Measurements from ENCODE around the gene PM20D2.

PM20D2 gene

GRCh38 chr6:89138173-89138572 is 7.7 kb upstream of the PM20D2 start (continued):
- TF ChIP-seq, protein P1, sequence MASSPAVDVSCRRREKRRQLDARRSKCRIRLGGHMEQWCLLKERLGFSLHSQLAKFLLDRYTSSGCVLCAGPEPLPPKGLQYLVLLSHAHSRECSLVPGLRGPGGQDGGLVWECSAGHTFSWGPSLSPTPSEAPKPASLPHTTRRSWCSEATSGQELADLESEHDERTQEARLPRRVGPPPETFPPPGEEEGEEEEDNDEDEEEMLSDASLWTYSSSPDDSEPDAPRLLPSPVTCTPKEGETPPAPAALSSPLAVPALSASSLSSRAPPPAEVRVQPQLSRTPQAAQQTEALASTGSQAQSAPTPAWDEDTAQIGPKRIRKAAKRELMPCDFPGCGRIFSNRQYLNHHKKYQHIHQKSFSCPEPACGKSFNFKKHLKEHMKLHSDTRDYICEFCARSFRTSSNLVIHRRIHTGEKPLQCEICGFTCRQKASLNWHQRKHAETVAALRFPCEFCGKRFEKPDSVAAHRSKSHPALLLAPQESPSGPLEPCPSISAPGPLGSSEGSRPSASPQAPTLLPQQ (tag by site-specific recombination; IDR thresholded peaks at IDR 0.05) = no peak
- no peak for TF ChIP-seq ZBTB1 (tag by site-specific recombination; IDR thresholded peaks at IDR 0.05)
- TF ChIP-seq ZNF10 (tag by site-specific recombination; IDR thresholded peaks at IDR 0.05) = peak; percentile 53; the same call in 1 of the 2 replicates
- TF ChIP-seq, protein P2, sequence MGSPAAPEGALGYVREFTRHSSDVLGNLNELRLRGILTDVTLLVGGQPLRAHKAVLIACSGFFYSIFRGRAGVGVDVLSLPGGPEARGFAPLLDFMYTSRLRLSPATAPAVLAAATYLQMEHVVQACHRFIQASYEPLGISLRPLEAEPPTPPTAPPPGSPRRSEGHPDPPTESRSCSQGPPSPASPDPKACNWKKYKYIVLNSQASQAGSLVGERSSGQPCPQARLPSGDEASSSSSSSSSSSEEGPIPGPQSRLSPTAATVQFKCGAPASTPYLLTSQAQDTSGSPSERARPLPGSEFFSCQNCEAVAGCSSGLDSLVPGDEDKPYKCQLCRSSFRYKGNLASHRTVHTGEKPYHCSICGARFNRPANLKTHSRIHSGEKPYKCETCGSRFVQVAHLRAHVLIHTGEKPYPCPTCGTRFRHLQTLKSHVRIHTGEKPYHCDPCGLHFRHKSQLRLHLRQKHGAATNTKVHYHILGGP (tag by site-specific recombination; IDR thresholded peaks at IDR 0.05) = peak; percentile 96
- TF ChIP-seq ZNF600 (tag by site-specific recombination; IDR thresholded peaks at IDR 0.05) = no peak
- TF ChIP-seq ZNF843 (tag by site-specific recombination; IDR thresholded peaks at IDR 0.05) = peak; percentile 65
- TF ChIP-seq, protein P3, sequence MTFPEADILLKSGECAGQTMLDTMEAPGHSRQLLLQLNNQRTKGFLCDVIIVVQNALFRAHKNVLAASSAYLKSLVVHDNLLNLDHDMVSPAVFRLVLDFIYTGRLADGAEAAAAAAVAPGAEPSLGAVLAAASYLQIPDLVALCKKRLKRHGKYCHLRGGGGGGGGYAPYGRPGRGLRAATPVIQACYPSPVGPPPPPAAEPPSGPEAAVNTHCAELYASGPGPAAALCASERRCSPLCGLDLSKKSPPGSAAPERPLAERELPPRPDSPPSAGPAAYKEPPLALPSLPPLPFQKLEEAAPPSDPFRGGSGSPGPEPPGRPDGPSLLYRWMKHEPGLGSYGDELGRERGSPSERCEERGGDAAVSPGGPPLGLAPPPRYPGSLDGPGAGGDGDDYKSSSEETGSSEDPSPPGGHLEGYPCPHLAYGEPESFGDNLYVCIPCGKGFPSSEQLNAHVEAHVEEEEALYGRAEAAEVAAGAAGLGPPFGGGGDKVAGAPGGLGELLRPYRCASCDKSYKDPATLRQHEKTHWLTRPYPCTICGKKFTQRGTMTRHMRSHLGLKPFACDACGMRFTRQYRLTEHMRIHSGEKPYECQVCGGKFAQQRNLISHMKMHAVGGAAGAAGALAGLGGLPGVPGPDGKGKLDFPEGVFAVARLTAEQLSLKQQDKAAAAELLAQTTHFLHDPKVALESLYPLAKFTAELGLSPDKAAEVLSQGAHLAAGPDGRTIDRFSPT (tag by site-specific recombination; IDR thresholded peaks at IDR 0.05) = no peak
- peak; percentile 83 for TF ChIP-seq FEZF1 (tag by site-specific recombination; IDR thresholded peaks at IDR 0.05)
- TF ChIP-seq OSR2 (tag by site-specific recombination; IDR thresholded peaks at IDR 0.05) = peak; percentile 51; the same call in 1 of the 2 replicates
- TF ChIP-seq, protein P4, sequence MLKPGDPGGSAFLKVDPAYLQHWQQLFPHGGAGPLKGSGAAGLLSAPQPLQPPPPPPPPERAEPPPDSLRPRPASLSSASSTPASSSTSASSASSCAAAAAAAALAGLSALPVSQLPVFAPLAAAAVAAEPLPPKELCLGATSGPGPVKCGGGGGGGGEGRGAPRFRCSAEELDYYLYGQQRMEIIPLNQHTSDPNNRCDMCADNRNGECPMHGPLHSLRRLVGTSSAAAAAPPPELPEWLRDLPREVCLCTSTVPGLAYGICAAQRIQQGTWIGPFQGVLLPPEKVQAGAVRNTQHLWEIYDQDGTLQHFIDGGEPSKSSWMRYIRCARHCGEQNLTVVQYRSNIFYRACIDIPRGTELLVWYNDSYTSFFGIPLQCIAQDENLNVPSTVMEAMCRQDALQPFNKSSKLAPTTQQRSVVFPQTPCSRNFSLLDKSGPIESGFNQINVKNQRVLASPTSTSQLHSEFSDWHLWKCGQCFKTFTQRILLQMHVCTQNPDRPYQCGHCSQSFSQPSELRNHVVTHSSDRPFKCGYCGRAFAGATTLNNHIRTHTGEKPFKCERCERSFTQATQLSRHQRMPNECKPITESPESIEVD (tag by site-specific recombination; IDR thresholded peaks at IDR 0.05) = peak; percentile 77
- peak; percentile 45; the same call in 1 of the 2 replicates for TF ChIP-seq GLI2 (tag by site-specific recombination; IDR thresholded peaks at IDR 0.05; ENCODE audit: borderline replicate concordance, low read depth)
- TF ChIP-seq, protein P5, sequence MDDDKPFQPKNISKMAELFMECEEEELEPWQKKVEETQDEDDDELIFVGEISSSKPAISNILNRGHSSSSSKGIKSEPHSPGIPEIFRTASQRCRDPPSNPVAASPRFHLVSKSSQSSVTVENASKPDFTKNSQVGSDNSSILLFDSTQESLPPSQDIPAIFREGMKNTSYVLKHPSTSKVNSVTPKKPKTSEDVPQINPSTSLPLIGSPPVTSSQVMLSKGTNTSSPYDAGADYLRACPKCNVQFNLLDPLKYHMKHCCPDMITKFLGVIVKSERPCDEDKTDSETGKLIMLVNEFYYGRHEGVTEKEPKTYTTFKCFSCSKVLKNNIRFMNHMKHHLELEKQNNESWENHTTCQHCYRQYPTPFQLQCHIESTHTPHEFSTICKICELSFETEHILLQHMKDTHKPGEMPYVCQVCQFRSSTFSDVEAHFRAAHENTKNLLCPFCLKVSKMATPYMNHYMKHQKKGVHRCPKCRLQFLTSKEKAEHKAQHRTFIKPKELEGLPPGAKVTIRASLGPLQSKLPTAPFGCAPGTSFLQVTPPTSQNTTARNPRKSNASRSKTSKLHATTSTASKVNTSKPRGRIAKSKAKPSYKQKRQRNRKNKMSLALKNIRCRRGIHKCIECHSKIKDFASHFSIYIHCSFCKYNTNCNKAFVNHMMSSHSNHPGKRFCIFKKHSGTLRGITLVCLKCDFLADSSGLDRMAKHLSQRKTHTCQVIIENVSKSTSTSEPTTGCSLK (tag by site-specific recombination; IDR thresholded peaks at IDR 0.05) = no peak
- peak; percentile 45; the same call in 1 of the 2 replicates for TF ChIP-seq ZNF629 (tag by site-specific recombination; IDR thresholded peaks at IDR 0.05)

- H3K36me3 ChIP-seq (ENCODE audit: control insufficient read depth in 2 of 2, insufficient read depth in 1 of 2, low read length in 2 of 2) = no peaks in the 10 kb centered on the region
- ChIA-PET CTCF (interaction anchor here (0.5 to 5.7 kb wide), 8 partner anchors 9 to 157 kb away, joined by 3 to 26 read pairs (median 4); no protein-coding TSS in a partner anchor), POLR2A (interaction anchor here (1.2 to 2.9 kb wide), 5 partner anchors 8 to 212 kb away, joined by 3 to 24 read pairs (median 6); partner anchors contain the start of genes PNRC1 and SRSF12)
- H3K9me3 ChIP-seq (ENCODE audit: control insufficient read depth, insufficient read depth, low read depth, low read length) = no peaks in the 10 kb centered on the region
- H3K4me1 ChIP-seq (ENCODE audit: control insufficient read depth, insufficient read depth, low read length) = peaks cover 39% of the 10 kb centered on the region
- no peak overlapping the region for H3K4me3 ChIP-seq (ENCODE audit: low read depth, low read length)
- peak overlapping the region; percentile 68 for H3K27ac ChIP-seq (ENCODE audit: extremely low read depth, low read depth, low read length)
- TF ChIP-seq CTCF (tag by site-specific recombination; IDR thresholded peaks at IDR 0.05) (no peak), EGR2 (tag by site-specific recombination; IDR thresholded peaks at IDR 0.05; ENCODE audit: low read depth) (no peak), ZBTB44 (tag by site-specific recombination; IDR thresholded peaks at IDR 0.05) (peak; percentile 71; the same call in 1 of the 2 replicates), RBAK (tag by site-specific recombination; IDR thresholded peaks at IDR 0.05) (no peak), ZNF654 (tag by site-specific recombination; IDR thresholded peaks at IDR 0.05; ENCODE audit: low read depth) (peak; percentile 14), ZNF133 (tag by site-specific recombination; IDR thresholded peaks at IDR 0.05) (no peak)
- TF ChIP-seq, protein P6, sequence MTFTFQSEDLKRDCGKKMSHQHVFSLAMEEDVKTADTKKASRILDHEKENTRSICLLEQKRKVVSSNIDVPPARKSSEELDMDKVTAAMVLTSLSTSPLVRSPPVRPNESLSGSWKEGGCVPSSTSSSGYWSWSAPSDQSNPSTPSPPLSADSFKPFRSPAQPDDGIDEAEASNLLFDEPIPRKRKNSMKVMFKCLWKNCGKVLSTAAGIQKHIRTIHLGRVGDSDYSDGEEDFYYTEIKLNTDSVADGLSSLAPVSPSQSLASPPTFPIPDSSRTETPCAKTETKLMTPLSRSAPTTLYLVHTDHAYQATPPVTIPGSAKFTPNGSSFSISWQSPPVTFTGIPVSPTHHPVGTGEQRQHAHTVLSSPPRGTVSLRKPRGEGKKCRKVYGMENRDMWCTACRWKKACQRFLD (tag by site-specific recombination; IDR thresholded peaks at IDR 0.05) = no peak
These were observed 6.1 kb upstream of the PM20D2 start for GRCh38 chr6:89139509-89140346.
